Spleen (tissue), 7 donors: ENCODE measurements around the gene CDK14.

Source experiments
- CTCF ChIP-seq, 11 experiments: fragments of 200-600 bp in 7 of 11; fragments of 450-650 bp in 4 of 11; sonication (generic) in 4 of 11; IDR thresholded peaks in 8 of 11; conservative IDR thresholded peaks in 3 of 11; 1 replicate in 7 of 11; 2 replicates in 4 of 11; pipeline versions ENCODE4 v1.4.0 to v1.8.0; 2016 to 2021; ENCODE audit warnings: antibody characterized with exemption in 11 of 11, inconsistent platforms in 4 of 11, mild to moderate bottlenecking in 1 of 11
- POLR2A ChIP-seq, 3 donors: fragments of 450-650 bp; IDR thresholded peaks; one replicate each; pipeline ENCODE4 v1.5.1; 2017; ENCODE audit warnings: antibody characterized with exemption in 3 of 3, mild to moderate bottlenecking in 1 of 3
- donor health status: DM: no; HTN: no; CAD: no; lungs with moderate emphysema.
- donor health status: DM: no; HTN: no; CAD: no.
- donor health status: DM: no; HTN: no; CAD: no.

- TF ChIP-seq POLR2A (IDR thresholded peaks at IDR 0.05): no peak
- no peak for TF ChIP-seq CTCF (IDR thresholded peaks at IDR 0.05 in 8 of 11, conservative IDR thresholded peaks at IDR 0.05 in 3 of 11)
These were observed 502.4 kb downstream of the CDK14 start for GRCh38 chr7:91098566-91098965.
